Esophagus (tissue), 2 donors: ENCODE data around the gene PLCL1. TPM values are rescaled to one million over a fixed set of nuclear protein-coding genes. Genes with fewer than 3 reads are reported as not detected.

ENCODE experiments used
- H3K27ac ChIP-seq, 2 donors: one replicate each; pipeline ENCODE4 v1.5.1; 2013; ENCODE audit warnings: low read depth in 2 of 2, mild to moderate bottlenecking in 2 of 2, inconsistent platforms in 1 of 2, low read length in 1 of 2, moderate library complexity in 1 of 2
- H3K27me3 ChIP-seq, 2 donors: one replicate each; pipeline ENCODE4 v1.6.1; 2013; ENCODE audit warnings: low read length in 2 of 2, control low read depth in 1 of 2, mild to moderate bottlenecking in 1 of 2; ENCODE audit not compliant: insufficient read depth in 2 of 2, control insufficient read depth in 1 of 2
- H3K36me3 ChIP-seq, 2 donors: one replicate each; pipeline ENCODE4 v1.6.1; 2013; ENCODE audit warnings: low read length in 1 of 2; ENCODE audit not compliant: control insufficient read depth in 2 of 2, insufficient read depth in 2 of 2
- H3K4me1 ChIP-seq, 2 donors: one replicate each; pipeline ENCODE4 v1.6.1; 2013; ENCODE audit warnings: low read length in 1 of 2; ENCODE audit not compliant: control insufficient read depth in 2 of 2, insufficient read depth in 2 of 2
- H3K4me3 ChIP-seq, 2 donors: one replicate each; pipeline ENCODE4 v1.5.1; 2013; ENCODE audit warnings: low read length in 2 of 2, mild to moderate bottlenecking in 2 of 2, low read depth in 1 of 2, moderate library complexity in 1 of 2
- H3K9me3 ChIP-seq, 2 donors: one replicate each; pipeline ENCODE4 v1.6.1; 2013; ENCODE audit warnings: mild to moderate bottlenecking in 2 of 2, low read depth in 1 of 2, low read length in 1 of 2, moderate library complexity in 1 of 2; ENCODE audit not compliant: control insufficient read depth in 2 of 2, insufficient read depth in 1 of 2
- WGBS, 2 donors: extraction: QIAGEN DNeasy Blood & Tissue Kit; methylation state at CpG; one replicate each; pipeline ENCODE4 v1.1.7; 2013; 5-methylcytosine and 5-hydroxymethylcytosine counted together
- polyA plus RNA-seq, 2 donors: library from polyadenylated mRNA; stranded (reverse); fragments of 200-250 nt; gene quantifications; one replicate each; pipeline ENCODE4 v1.2.3, GENCODE V29; 2013
- donor health status: healthy with polysubstance abuse.
- donor health status: Bipolar disorder and iron deficiency.

Gene PLCL1
- polyA plus RNA-seq, 2 donors: 0.20 to 0.59 TPM

GRCh38 chr2:197866455-197866854 lies 62.1 kb downstream of the PLCL1 start:
- no peaks in the 10 kb centered on the region for H3K4me1 ChIP-seq
- peaks cover 0 to 3% of the 10 kb centered on the region in 2 donors for H3K27me3 ChIP-seq
- H3K27ac ChIP-seq: no peak overlapping the region
- no peaks in the 10 kb centered on the region for H3K9me3 ChIP-seq
- H3K36me3 ChIP-seq: no peaks in the 10 kb centered on the region
- H3K4me3 ChIP-seq: no peak overlapping the region

- Histone ChIP-seq H3K4me3 (no peak overlapping the region), H3K9me3 (no peaks in the 10 kb centered on the region)
- WGBS, 2 donors: 96 to 97% methylated on average over 2 of the region's 2 CpGs
Measured at GRCh38 chr2:197867033-197867432, 62.6 kb downstream of the PLCL1 start.

GRCh38 chr2:197867624-197868023 lies 63.2 kb downstream of the PLCL1 start:
- 72 to 83% methylated on average over 3 of the region's 3 CpGs for WGBS, 2 donors

More at GRCh38 chr2:197867033-197867432, 62.6 kb downstream of the PLCL1 start:
- Histone ChIP-seq H3K4me1 (no peaks in the 10 kb centered on the region), H3K27ac (no peak overlapping the region), H3K27me3 (peaks cover 0 to 3% of the 10 kb centered on the region in 2 donors), H3K36me3 (no peaks in the 10 kb centered on the region)

GRCh38 chr2:197868206-197868605 lies 63.8 kb downstream of the PLCL1 start:
- Histone ChIP-seq H3K9me3 (no peaks in the 10 kb centered on the region), H3K27me3 (peaks cover 0 to 3% of the 10 kb centered on the region in 2 donors), H3K4me3 (no peak overlapping the region), H3K4me1 (no peaks in the 10 kb centered on the region), H3K27ac (no peak overlapping the region), H3K36me3 (no peaks in the 10 kb centered on the region)
- WGBS, 2 donors: 86 to 88% methylated on average over 3 of the region's 3 CpGs

More at GRCh38 chr2:197867624-197868023, 63.2 kb downstream of the PLCL1 start:
- no peaks in the 10 kb centered on the region for H3K4me1 ChIP-seq
- H3K4me3 ChIP-seq: no peak overlapping the region
- no peaks in the 10 kb centered on the region for H3K9me3 ChIP-seq
- H3K27me3 ChIP-seq: peaks cover 0 to 3% of the 10 kb centered on the region in 2 donors
- no peak overlapping the region for H3K27ac ChIP-seq
- no peaks in the 10 kb centered on the region for H3K36me3 ChIP-seq

GRCh38 chr2:197869041-197869440 lies 64.6 kb downstream of the PLCL1 start:
- peaks cover 0 to 3% of the 10 kb centered on the region in 2 donors for H3K27me3 ChIP-seq
- no peak overlapping the region for H3K4me3 ChIP-seq
- no peaks in the 10 kb centered on the region for H3K4me1 ChIP-seq
- H3K9me3 ChIP-seq: no peaks in the 10 kb centered on the region
- no peaks in the 10 kb centered on the region for H3K36me3 ChIP-seq
- WGBS, 2 donors: 82 to 84% methylated on average over 2 of the region's 2 CpGs
- no peak overlapping the region for H3K27ac ChIP-seq

- 59 to 69% methylated on average over 8 of the region's 8 CpGs for WGBS, 2 donors
- no peaks in the 10 kb centered on the region for H3K9me3 ChIP-seq
- no peak overlapping the region for H3K4me3 ChIP-seq
- no peaks in the 10 kb centered on the region for H3K36me3 ChIP-seq
- H3K4me1 ChIP-seq: no peaks in the 10 kb centered on the region
- H3K27me3 ChIP-seq: peaks cover 0 to 3% of the 10 kb centered on the region in 2 donors
- H3K27ac ChIP-seq: no peak overlapping the region
Measured at GRCh38 chr2:197869501-197870111, 65.2 kb downstream of the PLCL1 start.

GRCh38 chr2:197870137-197870536 lies 65.7 kb downstream of the PLCL1 start:
- Histone ChIP-seq H3K4me3 (no peak overlapping the region), H3K9me3 (no peaks in the 10 kb centered on the region), H3K4me1 (no peaks in the 10 kb centered on the region), H3K36me3 (no peaks in the 10 kb centered on the region), H3K27me3 (peaks cover 0 to 3% of the 10 kb centered on the region in 2 donors), H3K27ac (no peak overlapping the region)
- 89 to 90% methylated on average over 2 of the region's 2 CpGs for WGBS, 2 donors

GRCh38 chr2:197871780-197872456 lies 67.5 kb downstream of the PLCL1 start:
- H3K4me3 ChIP-seq: no peak overlapping the region
- no peaks in the 10 kb centered on the region for H3K4me1 ChIP-seq
- H3K27me3 ChIP-seq: peaks cover 0 to 3% of the 10 kb centered on the region in 2 donors
- no peaks in the 10 kb centered on the region for H3K9me3 ChIP-seq
- 56 to 73% methylated on average over 3 of the region's 3 CpGs for WGBS, 2 donors
- H3K36me3 ChIP-seq: no peaks in the 10 kb centered on the region
- no peak overlapping the region for H3K27ac ChIP-seq

GRCh38 chr2:197873293-197873701 lies 68.9 kb downstream of the PLCL1 start:
- no peaks in the 10 kb centered on the region for H3K9me3 ChIP-seq
- H3K27ac ChIP-seq: no peak overlapping the region
- no peaks in the 10 kb centered on the region for H3K4me1 ChIP-seq
- 69 to 74% methylated on average over 4 of the region's 4 CpGs for WGBS, 2 donors
- H3K27me3 ChIP-seq: peaks cover 0 to 3% of the 10 kb centered on the region in 2 donors
- H3K4me3 ChIP-seq: no peak overlapping the region
- no peaks in the 10 kb centered on the region for H3K36me3 ChIP-seq

- H3K4me3 ChIP-seq: no peak overlapping the region
Measured at GRCh38 chr2:197875763-197876162, 71.4 kb downstream of the PLCL1 start.

More at GRCh38 chr2:197875763-197876162, 71.4 kb downstream of the PLCL1 start:
- no peak overlapping the region for H3K27ac ChIP-seq
- H3K27me3 ChIP-seq: peaks cover 0 to under 1% of the 10 kb centered on the region in 2 donors
- H3K4me1 ChIP-seq: peaks cover 0 to 5% of the 10 kb centered on the region in 2 donors
- WGBS, 2 donors: 37 to 40% methylated on average over 1 of the region's 1 CpG
- no peaks in the 10 kb centered on the region for H3K9me3 ChIP-seq
- no peaks in the 10 kb centered on the region for H3K36me3 ChIP-seq
